Measurements from ENCODE around the gene ZCCHC14.

DNA sequence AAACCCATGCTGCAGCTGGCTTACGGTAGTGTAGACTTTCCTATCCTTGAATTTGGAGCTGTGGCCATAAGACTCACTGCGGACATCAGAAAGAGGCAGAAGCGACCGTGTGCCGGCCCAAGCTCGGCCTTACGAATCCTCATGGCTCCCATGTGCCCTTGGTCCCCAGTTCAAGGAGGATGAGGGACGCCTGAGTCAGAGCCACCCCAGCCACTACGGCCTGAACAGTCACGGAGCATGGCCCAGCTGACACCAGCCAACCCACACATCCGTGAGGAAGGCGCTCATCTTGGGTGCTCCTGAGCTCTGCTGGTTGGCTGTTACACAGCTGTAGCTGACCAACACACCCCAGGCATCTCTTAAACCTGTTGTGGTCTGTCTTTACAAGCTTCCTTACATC lies 44.0 kb downstream of the ZCCHC14 start:
- no peak for TF ChIP-seq POLR2A (IDR thresholded peaks at IDR 0.05)
- TF ChIP-seq EP300 (IDR thresholded peaks at IDR 0.05): no peak

Data from upper lobe of left lung (tissue), 4 donors.